GM19328 (cell line): Measurements from ENCODE around the gene TNFSF13.

Source experiments
- ATAC-seq: cut with Tn5 transposase; IDR thresholded peaks from one replicate; pipeline ENCODE4 v1.9.1; 2021; ENCODE audit warnings: mild to moderate bottlenecking, moderate library complexity; ENCODE audit not compliant: unreplicated experiment

Gene TNFSF13, protein sequence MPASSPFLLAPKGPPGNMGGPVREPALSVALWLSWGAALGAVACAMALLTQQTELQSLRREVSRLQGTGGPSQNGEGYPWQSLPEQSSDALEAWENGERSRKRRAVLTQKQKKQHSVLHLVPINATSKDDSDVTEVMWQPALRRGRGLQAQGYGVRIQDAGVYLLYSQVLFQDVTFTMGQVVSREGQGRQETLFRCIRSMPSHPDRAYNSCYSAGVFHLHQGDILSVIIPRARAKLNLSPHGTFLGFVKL

DNA sequence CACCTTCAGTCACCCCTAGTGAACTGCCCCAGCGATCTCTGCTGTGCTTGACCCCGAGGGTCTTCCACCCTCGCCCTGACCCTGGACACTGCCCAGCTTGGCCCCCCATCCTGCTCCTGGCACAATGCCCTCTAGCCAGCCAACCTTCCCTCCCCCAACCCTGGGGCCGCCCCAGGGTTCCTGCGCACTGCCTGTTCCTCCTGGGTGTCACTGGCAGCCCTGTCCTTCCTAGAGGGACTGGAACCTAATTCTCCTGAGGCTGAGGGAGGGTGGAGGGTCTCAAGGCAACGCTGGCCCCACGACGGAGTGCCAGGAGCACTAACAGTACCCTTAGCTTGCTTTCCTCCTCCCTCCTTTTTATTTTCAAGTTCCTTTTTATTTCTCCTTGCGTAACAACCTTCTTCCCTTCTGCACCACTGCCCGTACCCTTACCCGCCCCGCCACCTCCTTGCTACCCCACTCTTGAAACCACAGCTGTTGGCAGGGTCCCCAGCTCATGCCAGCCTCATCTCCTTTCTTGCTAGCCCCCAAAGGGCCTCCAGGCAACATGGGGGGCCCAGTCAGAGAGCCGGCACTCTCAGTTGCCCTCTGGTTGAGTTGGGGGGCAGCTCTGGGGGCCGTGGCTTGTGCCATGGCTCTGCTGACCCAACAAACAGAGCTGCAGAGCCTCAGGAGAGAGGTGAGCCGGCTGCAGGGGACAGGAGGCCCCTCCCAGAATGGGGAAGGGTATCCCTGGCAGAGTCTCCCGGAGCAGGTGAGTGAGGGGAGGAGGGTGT is at the start of gene TNFSF13:
Gene TNFSF13, plus strand, starts transcription at position 207 of the 776 bp plus-strand sequence. Its CDS starts 290 bp downstream, at position 497.
- ATAC-seq = no peak

GRCh38 chr17:7508846-7509245 is 49.7 kb upstream of the TNFSF13 start:
- ATAC-seq = no peak

- no peak for ATAC-seq
Observed at GRCh38 chr17:7509937-7510336, 48.6 kb upstream of the TNFSF13 start.

DNA sequence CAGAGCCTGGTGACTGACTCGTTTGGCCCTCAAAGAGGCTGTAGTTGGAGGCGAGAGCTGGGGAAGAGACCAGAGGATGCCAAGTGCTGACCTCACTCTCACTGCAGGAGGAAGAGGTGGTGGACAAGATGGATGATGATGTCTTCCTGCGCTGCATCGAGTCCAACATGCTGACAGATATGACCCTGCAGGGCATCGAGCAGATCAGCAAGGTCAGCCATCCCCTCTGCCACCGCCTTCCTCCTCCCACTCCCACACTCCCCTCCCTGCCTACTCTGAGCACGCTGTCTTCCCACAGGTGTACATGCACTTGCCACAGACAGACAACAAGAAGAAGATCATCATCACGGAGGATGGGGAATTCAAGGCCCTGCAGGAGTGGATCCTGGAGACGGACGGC is 47.4 kb upstream of the TNFSF13 start:
- ATAC-seq = no peak

DNA sequence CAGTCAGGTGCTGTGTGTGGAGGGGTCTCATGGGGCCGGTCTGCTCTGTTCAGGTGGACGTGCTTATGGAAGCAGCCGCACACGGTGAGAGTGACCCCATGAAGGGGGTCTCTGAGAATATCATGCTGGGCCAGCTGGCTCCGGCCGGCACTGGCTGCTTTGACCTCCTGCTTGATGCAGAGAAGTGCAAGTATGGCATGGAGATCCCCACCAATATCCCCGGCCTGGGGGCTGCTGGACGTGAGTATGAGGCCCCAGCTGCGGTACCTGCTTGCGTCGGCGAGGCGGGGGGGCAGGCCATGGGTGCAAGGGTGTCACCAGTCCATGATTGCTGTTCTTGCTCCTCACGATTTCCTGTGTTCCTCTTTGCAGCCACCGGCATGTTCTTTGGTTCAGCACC is 46.4 kb upstream of the TNFSF13 start:
- ATAC-seq = no peak

DNA sequence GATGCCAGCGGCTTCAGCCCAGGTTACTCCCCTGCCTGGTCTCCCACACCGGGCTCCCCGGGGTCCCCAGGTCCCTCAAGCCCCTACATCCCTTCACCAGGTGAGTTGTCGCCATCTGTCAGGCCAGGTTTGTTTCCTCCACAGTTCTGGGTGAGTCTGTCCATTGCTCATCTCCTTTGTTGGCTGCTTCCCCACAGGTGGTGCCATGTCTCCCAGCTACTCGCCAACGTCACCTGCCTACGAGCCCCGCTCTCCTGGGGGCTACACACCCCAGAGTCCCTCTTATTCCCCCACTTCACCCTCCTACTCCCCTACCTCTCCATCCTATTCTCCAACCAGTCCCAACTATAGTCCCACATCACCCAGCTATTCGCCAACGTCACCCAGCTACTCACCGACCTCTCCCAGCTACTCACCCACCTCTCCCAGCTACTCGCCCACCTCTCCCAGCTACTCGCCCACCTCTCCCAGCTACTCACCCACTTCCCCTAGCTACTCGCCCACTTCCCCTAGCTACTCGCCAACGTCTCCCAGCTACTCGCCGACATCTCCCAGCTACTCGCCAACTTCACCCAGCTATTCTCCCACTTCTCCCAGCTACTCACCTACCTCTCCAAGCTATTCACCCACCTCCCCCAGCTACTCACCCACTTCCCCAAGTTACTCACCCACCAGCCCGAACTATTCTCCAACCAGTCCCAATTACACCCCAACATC is 45.6 kb upstream of the TNFSF13 start:
- ATAC-seq = no peak

DNA sequence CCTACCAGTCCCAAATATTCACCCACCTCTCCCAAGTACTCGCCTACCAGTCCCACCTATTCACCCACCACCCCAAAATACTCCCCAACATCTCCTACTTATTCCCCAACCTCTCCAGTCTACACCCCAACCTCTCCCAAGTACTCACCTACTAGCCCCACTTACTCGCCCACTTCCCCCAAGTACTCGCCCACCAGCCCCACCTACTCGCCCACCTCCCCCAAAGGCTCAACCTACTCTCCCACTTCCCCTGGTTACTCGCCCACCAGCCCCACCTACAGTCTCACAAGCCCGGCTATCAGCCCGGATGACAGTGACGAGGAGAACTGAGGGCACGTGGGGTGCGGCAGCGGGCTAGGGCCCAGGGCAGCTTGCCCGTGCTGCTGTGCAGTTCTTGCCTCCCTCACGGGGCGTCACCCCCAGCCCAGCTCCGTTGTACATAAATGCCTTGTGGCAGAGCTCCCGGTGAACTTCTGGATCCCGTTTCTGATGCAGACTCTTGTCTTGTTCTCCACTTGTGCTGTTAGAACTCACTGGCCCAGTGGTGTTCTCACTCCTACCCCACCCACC is 44.6 kb upstream of the TNFSF13 start:
- no peak for ATAC-seq

- ATAC-seq = no peak
Observed at GRCh38 chr17:7515911-7516610, 42.5 kb upstream of the TNFSF13 start.

DNA sequence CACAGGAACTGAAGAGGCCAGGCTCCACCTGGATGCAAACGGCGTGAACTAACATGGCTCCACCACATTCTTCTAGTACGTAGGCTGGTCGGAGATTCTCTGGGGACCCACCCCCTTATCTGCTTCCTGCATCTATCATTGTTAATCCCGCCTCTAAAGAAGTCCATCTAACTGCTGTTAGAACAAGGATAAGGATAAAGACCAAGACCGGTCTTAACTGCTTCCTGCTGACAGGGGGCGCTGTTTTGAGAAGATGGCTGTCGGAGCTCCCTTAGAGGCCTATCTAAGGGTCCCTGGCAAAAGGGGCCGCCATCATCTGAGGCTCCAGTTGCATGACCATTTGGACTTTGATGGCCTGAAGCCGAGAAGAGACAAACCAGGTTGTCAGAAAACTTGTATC is 35.5 kb upstream of the TNFSF13 start:
- no peak for ATAC-seq

GRCh38 chr17:7528842-7529241 is 29.7 kb upstream of the TNFSF13 start:
- ATAC-seq = no peak

DNA sequence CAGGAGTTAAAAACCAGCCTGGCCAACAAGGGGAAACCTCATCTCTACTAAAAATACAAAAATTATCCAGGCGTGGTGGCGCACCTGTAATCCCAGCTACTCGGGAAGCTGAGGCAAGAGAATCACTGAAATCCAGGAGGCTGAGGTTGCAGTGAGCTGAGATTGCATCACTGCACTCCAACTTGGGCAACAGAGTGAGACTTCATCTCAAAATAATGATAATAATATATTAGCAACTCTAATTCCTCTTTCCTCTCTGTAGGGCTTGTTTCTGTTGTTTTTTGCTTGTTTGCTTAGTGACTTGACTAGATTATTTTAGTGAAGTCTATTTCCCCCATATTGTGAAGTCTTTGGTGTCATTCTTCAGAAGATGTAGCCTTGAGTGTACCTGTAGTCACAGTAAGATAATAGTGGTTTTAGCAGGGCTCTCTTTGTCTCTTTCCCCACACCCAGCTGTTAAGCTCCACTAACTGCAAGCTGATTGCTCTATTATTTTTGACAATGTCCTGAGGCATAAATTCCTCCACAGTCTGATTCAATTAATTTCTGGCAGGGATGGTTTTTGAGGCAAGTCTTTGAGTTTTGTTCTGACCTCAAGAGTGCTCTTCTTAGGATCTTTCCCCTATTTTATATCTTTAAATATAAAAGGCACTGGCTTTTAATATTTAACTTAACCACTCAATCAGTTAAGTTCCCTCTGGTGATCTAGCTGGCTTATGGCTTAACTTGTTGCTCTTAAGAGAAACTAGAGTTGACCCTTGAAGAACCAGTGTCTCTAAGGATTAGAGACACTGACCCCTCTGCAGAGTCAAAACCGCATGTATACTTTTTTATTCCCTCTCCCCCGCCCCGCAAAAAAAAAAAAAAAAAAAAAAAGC is 28.3 kb upstream of the TNFSF13 start:
- no peak for ATAC-seq

DNA sequence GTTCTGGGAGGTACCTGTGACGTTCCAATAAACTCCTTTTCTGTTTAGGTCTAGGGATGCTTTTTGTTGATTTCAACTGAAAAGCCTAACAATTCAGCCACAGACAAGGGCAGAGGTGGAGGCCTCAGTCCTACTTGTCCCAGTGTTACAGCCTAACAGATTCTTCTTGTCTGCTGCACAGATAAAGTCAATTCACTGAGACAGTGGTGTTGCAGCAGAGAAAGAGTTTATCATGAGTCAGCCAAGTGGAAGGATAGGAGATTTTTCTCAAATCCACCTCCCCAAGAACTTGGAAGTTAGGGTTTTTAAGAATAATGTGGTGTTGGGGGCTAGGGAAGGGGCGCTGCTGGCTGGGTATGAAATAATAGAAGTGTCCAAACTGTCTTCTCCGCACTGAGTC is 20.5 kb upstream of the TNFSF13 start:
- ATAC-seq = no peak

DNA sequence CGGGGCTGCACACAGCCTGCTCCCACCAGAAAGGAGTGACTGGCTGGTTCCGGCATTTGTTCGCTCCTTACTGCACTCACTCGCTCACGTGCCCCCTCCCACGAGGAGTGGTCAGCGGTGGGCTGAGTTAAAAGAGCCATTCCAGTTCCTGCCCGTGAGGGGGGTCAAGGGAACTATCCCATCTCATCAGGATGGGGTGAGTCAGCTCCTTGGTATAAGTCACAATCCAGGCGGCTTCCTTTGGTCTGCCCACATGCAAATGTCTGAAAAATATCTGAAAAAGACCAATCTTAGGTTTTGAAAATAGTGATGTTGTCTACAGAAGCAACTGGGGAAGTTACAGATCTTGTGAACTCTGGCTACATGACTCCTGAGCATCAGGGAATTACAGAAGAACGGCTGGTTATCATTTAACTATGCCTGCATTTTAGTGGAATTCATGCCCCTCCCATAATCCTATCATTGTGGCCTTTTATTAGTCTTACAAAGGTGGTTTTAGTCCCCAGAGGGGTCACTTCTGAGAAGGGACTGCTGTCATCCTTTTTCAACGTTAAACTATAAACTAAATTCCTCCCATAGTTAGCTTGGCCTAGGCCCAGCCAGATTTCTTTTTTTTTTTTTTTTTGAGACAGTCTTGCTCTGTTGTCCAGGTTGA is 19.5 kb upstream of the TNFSF13 start:
- no peak for ATAC-seq

GRCh38 chr17:7541074-7541621 is 17.4 kb upstream of the TNFSF13 start:
- no peak for ATAC-seq

DNA sequence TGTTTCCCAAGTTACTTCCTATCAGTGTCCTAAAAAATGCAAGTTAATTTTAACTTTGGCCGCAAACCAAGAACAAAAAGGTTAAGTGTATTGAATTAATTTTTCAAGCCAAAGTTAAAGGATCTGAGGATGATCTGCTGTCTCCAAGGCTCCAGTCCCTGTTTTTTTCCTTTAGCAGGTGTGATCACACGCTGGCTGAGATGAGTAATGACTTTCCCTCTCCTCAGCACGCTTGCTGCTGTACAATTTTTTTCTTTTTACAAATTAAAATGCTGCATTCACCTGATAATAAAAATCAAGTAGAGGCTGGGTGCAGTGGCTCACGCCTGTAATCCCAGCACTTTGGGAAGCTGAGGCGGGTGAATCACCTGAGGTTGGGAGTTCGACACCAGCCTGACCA is 13.6 kb upstream of the TNFSF13 start:
- no peak for ATAC-seq

DNA sequence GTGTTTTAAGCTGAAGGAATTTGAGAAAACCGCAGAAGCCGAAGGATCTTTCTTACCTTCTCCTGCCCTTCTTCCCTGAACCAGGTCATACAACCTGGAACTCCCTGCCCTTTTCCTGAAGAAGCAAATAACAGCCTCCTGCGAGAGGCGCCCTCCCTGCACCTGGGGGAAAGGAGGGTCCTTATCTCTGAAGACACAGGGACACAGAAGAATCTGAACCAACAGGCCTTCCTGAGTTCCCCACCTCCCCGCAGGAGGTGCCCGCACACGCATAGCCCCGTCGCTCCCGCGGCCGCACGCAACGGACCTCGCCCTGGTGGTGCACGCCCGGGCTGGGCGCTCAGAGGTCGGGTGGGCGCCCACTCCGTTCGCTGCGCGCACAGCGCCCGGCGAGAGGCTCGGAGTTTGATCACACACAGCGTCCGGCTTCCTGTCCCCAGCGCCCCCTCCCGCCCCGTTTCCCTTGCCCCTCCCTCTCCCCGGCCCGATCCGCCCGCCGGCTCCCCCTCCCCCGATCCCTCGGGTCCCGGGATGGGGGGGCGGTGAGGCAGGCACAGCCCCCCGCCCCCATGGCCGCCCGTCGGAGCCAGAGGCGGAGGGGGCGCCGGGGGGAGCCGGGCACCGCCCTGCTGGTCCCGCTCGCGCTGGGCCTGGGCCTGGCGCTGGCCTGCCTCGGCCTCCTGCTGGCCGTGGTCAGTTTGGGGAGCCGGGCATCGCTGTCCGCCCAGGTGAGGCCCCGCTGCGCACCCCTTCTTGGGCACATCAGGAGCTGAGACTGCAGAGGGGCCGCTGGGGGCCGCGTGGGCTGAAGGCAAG is 9.8 kb upstream of the TNFSF13 start, which contains the start of gene TNFSF12:
Gene TNFSF12, plus strand, starts transcription at position 474 of the 816 bp plus-strand sequence. Its CDS starts 96 bp downstream, at position 570.
- no peak for ATAC-seq

DNA sequence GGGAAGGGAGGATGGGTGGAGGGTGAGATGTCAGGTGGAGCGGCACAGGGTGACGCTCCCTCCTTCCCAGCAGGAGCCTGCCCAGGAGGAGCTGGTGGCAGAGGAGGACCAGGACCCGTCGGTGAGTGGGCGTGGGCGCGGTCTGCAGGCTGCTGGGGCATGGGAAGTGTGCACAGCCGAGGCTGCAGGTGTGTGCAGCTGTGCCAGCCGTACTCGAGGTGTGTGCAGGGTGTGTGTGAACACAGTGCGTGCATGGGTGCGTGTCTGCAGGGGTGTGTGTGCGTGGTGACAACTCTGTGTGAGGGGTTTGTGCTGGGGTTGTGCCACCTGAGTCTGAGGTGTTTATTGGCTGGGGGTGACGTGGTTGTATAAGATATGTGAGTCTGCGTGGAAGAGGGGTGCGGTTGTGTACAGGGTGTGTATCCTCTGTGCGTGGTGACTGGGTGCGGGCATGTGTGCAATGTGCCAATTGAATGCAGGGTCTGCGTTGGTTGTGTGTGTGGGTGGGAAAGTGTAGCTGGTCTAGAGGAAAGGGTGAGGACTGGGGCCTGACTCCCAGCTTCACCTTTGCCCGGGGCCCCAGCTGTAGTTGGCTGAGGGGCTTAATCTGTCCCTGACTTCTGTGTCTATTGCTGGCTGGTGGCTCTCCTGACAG is 9.0 kb upstream of the TNFSF13 start:
- no peak for ATAC-seq

GRCh38 chr17:7550344-7550743 is 8.2 kb upstream of the TNFSF13 start:
- no peak for ATAC-seq
